SK-N-SH (cell line): ENCODE results near the gene ELOVL1. TPM values are rescaled to one million over a fixed set of nuclear protein-coding genes. Genes with fewer than 3 reads are reported as not detected.

Experiments used
- CTCF ChIA-PET: fragments of 300-600, 350-600 bp; formaldehyde crosslinking; extraction: SDS; loops from one replicate; lab custom pipeline; 2021; lab: Yijun Ruan, JAX
- POLR2A ChIA-PET: fragments of 350-600 bp; sonication (Branson Sonifier 250); formaldehyde crosslinking; extraction: SDS; loops from one replicate; lab custom pipeline; 2020; ENCODE audit warnings: antibody characterized with exemption, inconsistent platforms; lab: Yijun Ruan, JAX
- DNase-seq: peaks from one replicate; pipeline ENCODE4 v3.0.0; 2012
- H2AFZ ChIP-seq: fragments of 200-600 bp; sonication (generic); 2 replicates; pipeline ENCODE4 v1.8.1; 2016; ENCODE audit warnings: antibody characterized with exemption, mild to moderate bottlenecking, low read depth
- H3F3A ChIP-seq: fragments of 200-600 bp; sonication (generic); replicated peaks from 2 replicates; pipeline ENCODE3; 2016; ENCODE audit warnings: antibody characterized with exemption, mild to moderate bottlenecking; ENCODE audit not compliant: insufficient read depth
- H3K27ac ChIP-seq, 2 experiments: fragments of 200-500 bp in 1 of 2; fragments of 200-600 bp in 1 of 2; sonication (Bioruptor generic) in 1 of 2; sonication (generic), shearing (Covaris generic) in 1 of 2; 2 replicates each; pipeline versions ENCODE4 v1.5.1 to v1.6.1; 2014 to 2016; ENCODE audit warnings: low read depth in 2 of 2, inconsistent platforms in 1 of 2, low read length in 1 of 2, mild to moderate bottlenecking in 1 of 2, mixed read lengths in 1 of 2
- H3K27me3 ChIP-seq: fragments of 200-600 bp; sonication (generic), shearing (Covaris generic); 2 replicates; pipeline ENCODE4 v1.6.1; 2016; ENCODE audit warnings: mixed run types; ENCODE audit not compliant: insufficient read depth
- H3K36me3 ChIP-seq, 2 experiments: fragments of 200-500 bp in 1 of 2; fragments of 200-600 bp in 1 of 2; sonication (Bioruptor generic) in 1 of 2; sonication (generic) in 1 of 2; replicated peaks in 1 of 2; 2 replicates each; pipeline versions ENCODE3 to v1.5.1; 2014 to 2016; ENCODE audit warnings: low read length in 1 of 2, mild to moderate bottlenecking in 1 of 2; ENCODE audit not compliant: insufficient read depth in 2 of 2, control insufficient read depth in 1 of 2
- H3K4me1 ChIP-seq, 2 experiments: fragments of 200-500 bp in 1 of 2; fragments of 200-600 bp in 1 of 2; sonication (Bioruptor generic) in 1 of 2; sonication (generic), shearing (Covaris generic) in 1 of 2; 2 replicates each; pipeline versions ENCODE4 v1.5.1 to v1.6.1; 2014 to 2016; ENCODE audit warnings: low read depth in 1 of 2, low read length in 1 of 2, mixed run types in 1 of 2; ENCODE audit not compliant: insufficient read depth in 2 of 2, control insufficient read depth in 1 of 2
- H3K4me2 ChIP-seq: fragments of 200-600 bp; sonication (generic), shearing (Covaris generic); 2 replicates; pipeline ENCODE4 v1.6.1; 2017; ENCODE audit warnings: mixed run types
- H3K4me3 ChIP-seq, 2 experiments: fragments of 200-500 bp in 1 of 2; fragments of 200-600 bp in 1 of 2; sonication (Bioruptor generic) in 1 of 2; sonication (generic), shearing (Covaris generic) in 1 of 2; 2 replicates each; pipeline versions ENCODE4 v1.5.1 to v1.8.1; 2014 to 2016; ENCODE audit warnings: low read depth in 2 of 2, inconsistent platforms in 1 of 2, low read length in 1 of 2, mild to moderate bottlenecking in 1 of 2, mixed read lengths in 1 of 2, moderate library complexity in 1 of 2
- H3K79me2 ChIP-seq: fragments of 200-600 bp; sonication (generic); 2 replicates; pipeline ENCODE4 v1.8.1; 2017; ENCODE audit warnings: mild to moderate bottlenecking; ENCODE audit not compliant: insufficient read depth
- H3K9ac ChIP-seq: fragments of 200-600 bp; sonication (generic); 2 replicates; pipeline ENCODE4 v1.6.1; 2017; ENCODE audit warnings: mixed run types
- H3K9me2 ChIP-seq: fragments of 200-600 bp; sonication (generic); 2 replicates; pipeline ENCODE4 v1.6.1; 2017; ENCODE audit warnings: mixed run types
- H3K9me3 ChIP-seq: fragments of 200-600 bp; sonication (generic); 2 replicates; pipeline ENCODE4 v1.6.1; 2017; ENCODE audit warnings: mixed run types, mild to moderate bottlenecking, moderate library complexity
- H4K20me1 ChIP-seq: fragments of 200-600 bp; sonication (generic); 2 replicates; pipeline ENCODE4 v1.6.1; 2017; ENCODE audit warnings: mild to moderate bottlenecking, mixed run types; ENCODE audit not compliant: insufficient read depth
- CHD2 ChIP-seq: fragments of 150-350 bp; IDR thresholded peaks from 2 replicates; pipeline ENCODE4 v1.6.1; 2018; ENCODE audit warnings: low read length; ENCODE audit not compliant: partially characterized antibody
- CTCF ChIP-seq: fragments of 200-600 bp; sonication (generic); IDR thresholded peaks from 2 replicates; pipeline ENCODE4 v1.6.1; 2017; ENCODE audit warnings: antibody characterized with exemption, mild to moderate bottlenecking, moderate library complexity
- EP300 ChIP-seq, 2 experiments: IDR thresholded peaks; 2 replicates each; pipeline versions ENCODE4 v1.4.0 to v1.6.1; 2012; ENCODE audit warnings: borderline replicate concordance in 1 of 2, low read depth in 1 of 2, low read length in 1 of 2
- FOSL2 ChIP-seq: IDR thresholded peaks from 2 replicates; pipeline ENCODE4 v1.4.0; 2012; ENCODE audit warnings: low read depth, mild to moderate bottlenecking, moderate library complexity, borderline replicate concordance
- NFIC ChIP-seq: IDR thresholded peaks from 2 replicates; pipeline ENCODE4 v1.4.0; 2012; ENCODE audit warnings: borderline replicate concordance
- POLR2AphosphoS5 ChIP-seq: IDR thresholded peaks from 2 replicates; pipeline ENCODE4 v1.6.1; 2012; ENCODE audit warnings: low read depth, low read length
- RCOR1 ChIP-seq: fragments of 150-350 bp; IDR thresholded peaks from 2 replicates; pipeline ENCODE4 v1.6.1; 2017; ENCODE audit warnings: antibody characterized with exemption, low read length
- SIN3A ChIP-seq: IDR thresholded peaks from 2 replicates; pipeline ENCODE4 v1.6.1; 2012; ENCODE audit warnings: low read depth, mild to moderate bottlenecking, low read length, moderate library complexity, borderline replicate concordance
- SMC3 ChIP-seq: IDR thresholded peaks from 2 replicates; pipeline ENCODE4 v1.6.1; 2012; ENCODE audit warnings: low read depth, low read length, improper control_type of control experiment
- TAF1 ChIP-seq: IDR thresholded peaks from 2 replicates; pipeline ENCODE4 v1.6.1; 2012; ENCODE audit warnings: low read depth, mild to moderate bottlenecking, low read length, moderate library complexity, borderline replicate concordance
- TCF12 ChIP-seq: IDR thresholded peaks from 2 replicates; pipeline ENCODE4 v1.4.0; 2012
- TEAD4 ChIP-seq: IDR thresholded peaks from 2 replicates; pipeline ENCODE4 v1.4.0; 2012; ENCODE audit warnings: mild to moderate bottlenecking, borderline replicate concordance; ENCODE audit not compliant: insufficient read depth
- YY1 ChIP-seq: IDR thresholded peaks from 2 replicates; pipeline ENCODE4 v1.4.0; 2012; ENCODE audit warnings: low read depth, mild to moderate bottlenecking
- ZBTB33 ChIP-seq: IDR thresholded peaks from 2 replicates; pipeline ENCODE4 v1.4.0; 2012; ENCODE audit warnings: low read depth, borderline replicate concordance
- WGBS: methylation state at CpG from one replicate; pipeline ENCODE4 v1.1.6; 2017; ENCODE audit warnings: low lambda C conversion rate; 5-methylcytosine and 5-hydroxymethylcytosine counted together
- polyA plus RNA-seq, 3 experiments: library from polyadenylated mRNA; depleted of rRNA; stranded (reverse); fragments of >200 nt; gene quantifications; 2 replicates each; pipeline ENCODE4 v1.2.3, GENCODE V29; 2012
- TF ChIP-seq, protein P1 (sequence below): IDR thresholded peaks from 2 replicates; pipeline ENCODE4 v1.6.1; 2012; ENCODE audit warnings: mild to moderate bottlenecking, low read depth, low read length, moderate library complexity
- TF ChIP-seq, protein P2 (sequence below): IDR thresholded peaks from 2 replicates; pipeline ENCODE4 v1.4.0; 2012; ENCODE audit warnings: low read depth, borderline replicate concordance

The ELOVL1 gene
- polyA plus RNA-seq, 1 of the 3 experiments (the other 2 are of a cell fraction): 127 TPM

GRCh38 chr1:43352881-43353280, 14.9 kb downstream of the ELOVL1 start:
- CTCF ChIA-PET: interaction anchor here (1.1 kb wide), 1 partner anchor 126 kb away, joined by 4 read pairs; no protein-coding TSS in a partner anchor
- no peak for DNase-seq
- peaks cover 12% of the 10 kb centered on the region for H3F3A ChIP-seq
- no peak for TF ChIP-seq RCOR1
- no peak for TF ChIP-seq POLR2AphosphoS5
- no peak for TF ChIP-seq YY1
- no peak for TF ChIP-seq ZBTB33
- TF ChIP-seq EP300 (IDR thresholded peaks at IDR 0.05; ENCODE audit: borderline replicate concordance in 1 of 2, low read depth in 1 of 2, low read length in 1 of 2): no peak
- no peak for TF ChIP-seq NFIC
- TF ChIP-seq TEAD4: no peak
- TF ChIP-seq TAF1: no peak
- TF ChIP-seq SIN3A: no peak
- no peak for TF ChIP-seq CTCF
- TF ChIP-seq, protein P1, sequence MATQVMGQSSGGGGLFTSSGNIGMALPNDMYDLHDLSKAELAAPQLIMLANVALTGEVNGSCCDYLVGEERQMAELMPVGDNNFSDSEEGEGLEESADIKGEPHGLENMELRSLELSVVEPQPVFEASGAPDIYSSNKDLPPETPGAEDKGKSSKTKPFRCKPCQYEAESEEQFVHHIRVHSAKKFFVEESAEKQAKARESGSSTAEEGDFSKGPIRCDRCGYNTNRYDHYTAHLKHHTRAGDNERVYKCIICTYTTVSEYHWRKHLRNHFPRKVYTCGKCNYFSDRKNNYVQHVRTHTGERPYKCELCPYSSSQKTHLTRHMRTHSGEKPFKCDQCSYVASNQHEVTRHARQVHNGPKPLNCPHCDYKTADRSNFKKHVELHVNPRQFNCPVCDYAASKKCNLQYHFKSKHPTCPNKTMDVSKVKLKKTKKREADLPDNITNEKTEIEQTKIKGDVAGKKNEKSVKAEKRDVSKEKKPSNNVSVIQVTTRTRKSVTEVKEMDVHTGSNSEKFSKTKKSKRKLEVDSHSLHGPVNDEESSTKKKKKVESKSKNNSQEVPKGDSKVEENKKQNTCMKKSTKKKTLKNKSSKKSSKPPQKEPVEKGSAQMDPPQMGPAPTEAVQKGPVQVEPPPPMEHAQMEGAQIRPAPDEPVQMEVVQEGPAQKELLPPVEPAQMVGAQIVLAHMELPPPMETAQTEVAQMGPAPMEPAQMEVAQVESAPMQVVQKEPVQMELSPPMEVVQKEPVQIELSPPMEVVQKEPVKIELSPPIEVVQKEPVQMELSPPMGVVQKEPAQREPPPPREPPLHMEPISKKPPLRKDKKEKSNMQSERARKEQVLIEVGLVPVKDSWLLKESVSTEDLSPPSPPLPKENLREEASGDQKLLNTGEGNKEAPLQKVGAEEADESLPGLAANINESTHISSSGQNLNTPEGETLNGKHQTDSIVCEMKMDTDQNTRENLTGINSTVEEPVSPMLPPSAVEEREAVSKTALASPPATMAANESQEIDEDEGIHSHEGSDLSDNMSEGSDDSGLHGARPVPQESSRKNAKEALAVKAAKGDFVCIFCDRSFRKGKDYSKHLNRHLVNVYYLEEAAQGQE: no peak
- no peak for TF ChIP-seq CHD2
- TF ChIP-seq TCF12: no peak
- TF ChIP-seq FOSL2: no peak
- TF ChIP-seq, protein P2, sequence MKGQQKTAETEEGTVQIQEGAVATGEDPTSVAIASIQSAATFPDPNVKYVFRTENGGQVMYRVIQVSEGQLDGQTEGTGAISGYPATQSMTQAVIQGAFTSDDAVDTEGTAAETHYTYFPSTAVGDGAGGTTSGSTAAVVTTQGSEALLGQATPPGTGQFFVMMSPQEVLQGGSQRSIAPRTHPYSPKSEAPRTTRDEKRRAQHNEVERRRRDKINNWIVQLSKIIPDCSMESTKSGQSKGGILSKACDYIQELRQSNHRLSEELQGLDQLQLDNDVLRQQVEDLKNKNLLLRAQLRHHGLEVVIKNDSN: no peak
- TF ChIP-seq SMC3: no peak
- TF ChIP-seq, all 33 proteins: peak for 0
- Histone ChIP-seq H3K27ac (no peak overlapping the region), H3K9me3 (no peaks in the 10 kb centered on the region), H3K4me2 (no peak overlapping the region), H2AFZ (no peak overlapping the region), H4K20me1 (no peaks in the 10 kb centered on the region), H3K79me2 (peaks cover 2% of the 10 kb centered on the region; the same call in 1 of the 2 replicates), H3K9me2 (no peaks in the 10 kb centered on the region), H3K4me1 (peaks cover 14 to 16% of the 10 kb centered on the region in 2 experiments; a peak in 2 of 4 replicates), H3K36me3 (no peaks in the 10 kb centered on the region), H3K4me3 (no peak overlapping the region), H3K27me3 (no peaks in the 10 kb centered on the region), H3K9ac (no peak overlapping the region)
- POLR2A ChIA-PET: no interaction called here
- WGBS: 76% methylated on average over 3 of the region's 3 CpGs
